Suprapubic skin (tissue), 4 donors: Measurements from ENCODE around the gene PPP2R2D. TPM values are rescaled to one million over a fixed set of nuclear protein-coding genes. Genes with fewer than 3 reads are reported as not detected.
A peak's percentile ranks its signal among the peaks of the same experiment; 100 is the strongest.

Experiments
- DNase-seq, 2 donors: peaks; one replicate each; pipeline ENCODE4 v3.0.0-alpha.2; 2019; ENCODE audit warnings: low spot score in 2 of 2
- H3K27ac ChIP-seq: fragments of 200-600 bp; sonication (generic); one replicate; pipeline ENCODE4 v1.5.1; 2019
- H3K27me3 ChIP-seq: fragments of 200-600 bp; sonication (generic); one replicate; pipeline ENCODE4 v1.5.1; 2019
- H3K36me3 ChIP-seq: fragments of 200-600 bp; sonication (generic); one replicate; pipeline ENCODE4 v1.5.1; 2019
- H3K4me1 ChIP-seq: fragments of 200-600 bp; sonication (generic); one replicate; pipeline ENCODE4 v1.5.1; 2019
- H3K4me3 ChIP-seq: fragments of 200-600 bp; sonication (generic); one replicate; pipeline ENCODE4 v1.5.1; 2019; ENCODE audit warnings: mild to moderate bottlenecking
- H3K9me3 ChIP-seq: fragments of 200-600 bp; sonication (generic); one replicate; pipeline ENCODE4 v1.5.1; 2019
- CTCF ChIP-seq, 2 donors: fragments of 200-600 bp in 1 of 2; fragments of 450-650 bp in 1 of 2; sonication (generic) in 1 of 2; IDR thresholded peaks; one replicate each; pipeline ENCODE4 v1.5.1; 2016 to 2019; ENCODE audit warnings: antibody characterized with exemption in 2 of 2, mild to moderate bottlenecking in 1 of 2, moderate library complexity in 1 of 2
- EP300 ChIP-seq: sonication (generic); formaldehyde crosslinking; IDR thresholded peaks from one replicate; pipeline ENCODE4 v1.6.1; 2017; ENCODE audit warnings: antibody characterized with exemption
- POLR2A ChIP-seq, 2 donors: fragments of 450-650 bp; IDR thresholded peaks; one replicate each; pipeline ENCODE4 v1.6.1; 2017; ENCODE audit warnings: antibody characterized with exemption in 2 of 2, mild to moderate bottlenecking in 2 of 2, moderate library complexity in 2 of 2
- POLR2AphosphoS5 ChIP-seq, 3 donors: sonication (generic); formaldehyde crosslinking; IDR thresholded peaks; one replicate each; pipeline ENCODE4 v1.6.1; 2017; ENCODE audit warnings: antibody characterized with exemption in 3 of 3
- WGBS: methylation state at CpG from one replicate; pipeline ENCODE4 v1.1.5; 2018; 5-methylcytosine and 5-hydroxymethylcytosine counted together
- total RNA-seq, 4 donors: library from RNA; depleted of rRNA; stranded (reverse); fragments of >200 nt; gene quantifications; one replicate each; pipeline ENCODE4 v1.1.0, GENCODE V29; 2016

The PPP2R2D gene
- total RNA-seq, 4 donors from 2014 or later, result 22.6 to 67.2 (median 30.1) TPM

GRCh38 chr10:131975003-131975402 is 74.2 kb downstream of the PPP2R2D start:
- TF ChIP-seq CTCF (IDR thresholded peaks at IDR 0.05) (no peak), POLR2A (IDR thresholded peaks at IDR 0.05) (no peak), POLR2AphosphoS5 (IDR thresholded peaks at IDR 0.05) (no peak), EP300 (no peak)
- WGBS, result 77% methylated on average over 6 of the region's 6 CpGs

GRCh38 chr10:131975796-131976195 is 75.0 kb downstream of the PPP2R2D start:
- Histone ChIP-seq H3K4me1 (peaks cover 21% of the 10 kb centered on the region), H3K36me3 (peaks cover 19% of the 10 kb centered on the region), H3K4me3 (no peak overlapping the region), H3K27me3 (no peaks in the 10 kb centered on the region), H3K9me3 (no peaks in the 10 kb centered on the region), H3K27ac (no peak overlapping the region)
- DNase-seq, result no peak
- 98% methylated on average over 10 of the region's 10 CpGs for WGBS
- TF ChIP-seq POLR2A (IDR thresholded peaks at IDR 0.05), result no peak
- no peak for TF ChIP-seq CTCF (IDR thresholded peaks at IDR 0.05)
- TF ChIP-seq POLR2AphosphoS5 (IDR thresholded peaks at IDR 0.05), result no peak
- no peak for TF ChIP-seq EP300

More at GRCh38 chr10:131975003-131975402, 74.2 kb downstream of the PPP2R2D start:
- H3K4me3 ChIP-seq, result no peak overlapping the region
- no peak for DNase-seq
- no peaks in the 10 kb centered on the region for H3K27me3 ChIP-seq
- H3K27ac ChIP-seq, result no peak overlapping the region
- H3K36me3 ChIP-seq, result peaks cover 27% of the 10 kb centered on the region
- peaks cover 13% of the 10 kb centered on the region for H3K4me1 ChIP-seq
- no peaks in the 10 kb centered on the region for H3K9me3 ChIP-seq

- Histone ChIP-seq H3K36me3 (peaks cover 10% of the 10 kb centered on the region), H3K27ac (no peak overlapping the region), H3K27me3 (no peaks in the 10 kb centered on the region), H3K4me1 (peaks cover 30% of the 10 kb centered on the region), H3K4me3 (no peak overlapping the region), H3K9me3 (no peaks in the 10 kb centered on the region)
- WGBS, result 93% methylated on average over 13 of the region's 13 CpGs
- DNase-seq, result peak in 1 of 2 donors; percentile 16
- TF ChIP-seq POLR2A (IDR thresholded peaks at IDR 0.05), result no peak
- no peak for TF ChIP-seq EP300
- TF ChIP-seq POLR2AphosphoS5 (IDR thresholded peaks at IDR 0.05), result no peak
- TF ChIP-seq CTCF (IDR thresholded peaks at IDR 0.05), result no peak
These were observed 76.7 kb downstream of the PPP2R2D start for GRCh38 chr10:131977323-131978096.

GRCh38 chr10:131978366-131978765 is 77.6 kb downstream of the PPP2R2D start:
- DNase-seq, result no peak
- H3K4me3 ChIP-seq, result no peak overlapping the region
- 84% methylated on average over 3 of the region's 3 CpGs for WGBS
- no peaks in the 10 kb centered on the region for H3K27me3 ChIP-seq
- H3K4me1 ChIP-seq, result peaks cover 31% of the 10 kb centered on the region
- no peak overlapping the region for H3K27ac ChIP-seq
- H3K36me3 ChIP-seq, result peaks cover 2% of the 10 kb centered on the region
- no peak for TF ChIP-seq POLR2AphosphoS5 (IDR thresholded peaks at IDR 0.05)
- TF ChIP-seq CTCF (IDR thresholded peaks at IDR 0.05), result no peak
- TF ChIP-seq POLR2A (IDR thresholded peaks at IDR 0.05), result no peak
- no peak for TF ChIP-seq EP300
- no peaks in the 10 kb centered on the region for H3K9me3 ChIP-seq

- peak in 1 of 2 donors; percentile 72 for DNase-seq
These were observed 78.0 kb downstream of the PPP2R2D start for GRCh38 chr10:131978851-131979250.

More at GRCh38 chr10:131978851-131979250, 78.0 kb downstream of the PPP2R2D start:
- TF ChIP-seq CTCF (IDR thresholded peaks at IDR 0.05) (no peak), POLR2AphosphoS5 (IDR thresholded peaks at IDR 0.05) (no peak), EP300 (no peak), POLR2A (IDR thresholded peaks at IDR 0.05) (no peak)
- Histone ChIP-seq H3K27me3 (no peaks in the 10 kb centered on the region), H3K4me3 (no peak overlapping the region), H3K27ac (no peak overlapping the region), H3K36me3 (no peaks in the 10 kb centered on the region), H3K9me3 (no peaks in the 10 kb centered on the region), H3K4me1 (peaks cover 30% of the 10 kb centered on the region)
- 86% methylated on average over 6 of the region's 6 CpGs for WGBS
